Hematopoietic multipotent progenitor cell (in vitro differentiated cells): ENCODE data around the gene SLC9A8. TPM values are rescaled to one million over a fixed set of nuclear protein-coding genes. Genes with fewer than 3 reads are reported as not detected.
A peak's percentile ranks its signal among the peaks of the same experiment; 100 is the strongest.
"Not testable (repeated sequence)": the region's sequence is repeated elsewhere in the genome, so short reads cannot be mapped to it uniquely, and the experiment has no call there.

ENCODE experiments used
- DNase-seq, 3 donors: peaks; one replicate each; pipeline ENCODE4 v3.0.0-alpha.2; 2011 to 2015; ENCODE audit warnings: low read depth in 2 of 3, low spot score in 2 of 3
- total RNA-seq: library from RNA; depleted of rRNA; stranded (reverse); fragments of >200 nt; gene quantifications from one replicate; pipeline ENCODE4 v1.2.3, GENCODE V29; 2012

The SLC9A8 gene
- total RNA-seq, 1 donor = 21.8 TPM

- peak in 1 of 3 donors; percentile 17 for DNase-seq
Observed at GRCh38 chr20:49890471-49891361, 78.1 kb downstream of the SLC9A8 start.

GRCh38 chr20:49891476-49892110 lies 79.0 kb downstream of the SLC9A8 start:
- no peak for DNase-seq

GRCh38 chr20:49892260-49892659 lies 79.6 kb downstream of the SLC9A8 start:
- no peak for DNase-seq

GRCh38 chr20:49892817-49893216 lies 80.2 kb downstream of the SLC9A8 start:
- no peak for DNase-seq

- no peak for DNase-seq
Observed at GRCh38 chr20:49893242-49894072, 80.8 kb downstream of the SLC9A8 start.

- DNase-seq = no peak
Observed at GRCh38 chr20:49894073-49894470, 81.4 kb downstream of the SLC9A8 start.

GRCh38 chr20:49895474-49896093 lies 83.0 kb downstream of the SLC9A8 start:
- not testable (repeated sequence) for DNase-seq

GRCh38 chr20:49896204-49896603 lies 83.6 kb downstream of the SLC9A8 start:
- DNase-seq = no peak

- DNase-seq = no peak
Observed at GRCh38 chr20:49899541-49900383, 87.1 kb downstream of the SLC9A8 start.

GRCh38 chr20:49901588-49901987 lies 89.0 kb downstream of the SLC9A8 start:
- no peak for DNase-seq

- no peak for DNase-seq
Observed at GRCh38 chr20:49904440-49905214, 92.0 kb downstream of the SLC9A8 start.

- DNase-seq = no peak
Observed at GRCh38 chr20:49905415-49906091, 92.9 kb downstream of the SLC9A8 start.

GRCh38 chr20:49906101-49906604 lies 93.5 kb downstream of the SLC9A8 start:
- no peak for DNase-seq

- no peak for DNase-seq
Observed at GRCh38 chr20:49906615-49907154, 94.1 kb downstream of the SLC9A8 start.

GRCh38 chr20:49907405-49908257 lies 95.0 kb downstream of the SLC9A8 start:
- no peak for DNase-seq

GRCh38 chr20:49908258-49908565 lies 95.6 kb downstream of the SLC9A8 start:
- no peak for DNase-seq
